H1 (cell line): ENCODE measurements around the gene HERC5.

Source experiments
- BACH1 ChIP-seq: IDR thresholded peaks from 2 replicates; pipeline ENCODE4 v1.6.1; 2012; ENCODE audit warnings: low read length, improper control_type of control experiment
- BRCA1 ChIP-seq: IDR thresholded peaks from 2 replicates; pipeline ENCODE4 v1.6.1; 2012; ENCODE audit warnings: low read depth, low read length, improper control_type of control experiment
- CEBPB ChIP-seq: IDR thresholded peaks from 2 replicates; pipeline ENCODE4 v1.6.1; 2012; ENCODE audit warnings: low read depth, low read length
- EZH2 ChIP-seq: fragments of 200-600 bp; sonication (generic); IDR thresholded peaks from 2 replicates; pipeline ENCODE4 v1.7.1; 2012; ENCODE audit warnings: low read depth, mild to moderate bottlenecking, moderate library complexity, low read length, inconsistent platforms; ENCODE audit not compliant: severe bottlenecking
- HDAC6 ChIP-seq: IDR thresholded peaks from one replicate; pipeline ENCODE4 v1.7.1; 2012; ENCODE audit warnings: low read depth, mild to moderate bottlenecking, inconsistent platforms, low read length, moderate library complexity
- POLR2A ChIP-seq, 2 experiments: IDR thresholded peaks; 1 replicate in 1 of 2; 2 replicates in 1 of 2; pipeline ENCODE4 v1.6.1; 2011; ENCODE audit warnings: low read depth in 2 of 2, low read length in 2 of 2, mild to moderate bottlenecking in 2 of 2; ENCODE audit errors: control extremely low read depth in 1 of 2
- RAD21 ChIP-seq, 2 experiments: IDR thresholded peaks in 1 of 2; conservative IDR thresholded peaks in 1 of 2; 2 replicates each; pipeline ENCODE4 v1.6.1; 2011; ENCODE audit warnings: low read depth in 2 of 2, low read length in 2 of 2, improper control_type of control experiment in 1 of 2, inconsistent platforms in 1 of 2, mild to moderate bottlenecking in 1 of 2, moderate library complexity in 1 of 2
- TF ChIP-seq, protein P1 (sequence below), 3 experiments: IDR thresholded peaks; 1 replicate in 2 of 3; 2 replicates in 1 of 3; pipeline versions ENCODE4 v1.5.1 to v1.6.1; 2011; ENCODE audit warnings: low read length in 3 of 3, mild to moderate bottlenecking in 3 of 3, inconsistent platforms in 2 of 3, low read depth in 1 of 3, moderate library complexity in 1 of 3; ENCODE audit not compliant: insufficient read depth in 1 of 3; ENCODE audit errors: control extremely low read depth in 1 of 3

DNA sequence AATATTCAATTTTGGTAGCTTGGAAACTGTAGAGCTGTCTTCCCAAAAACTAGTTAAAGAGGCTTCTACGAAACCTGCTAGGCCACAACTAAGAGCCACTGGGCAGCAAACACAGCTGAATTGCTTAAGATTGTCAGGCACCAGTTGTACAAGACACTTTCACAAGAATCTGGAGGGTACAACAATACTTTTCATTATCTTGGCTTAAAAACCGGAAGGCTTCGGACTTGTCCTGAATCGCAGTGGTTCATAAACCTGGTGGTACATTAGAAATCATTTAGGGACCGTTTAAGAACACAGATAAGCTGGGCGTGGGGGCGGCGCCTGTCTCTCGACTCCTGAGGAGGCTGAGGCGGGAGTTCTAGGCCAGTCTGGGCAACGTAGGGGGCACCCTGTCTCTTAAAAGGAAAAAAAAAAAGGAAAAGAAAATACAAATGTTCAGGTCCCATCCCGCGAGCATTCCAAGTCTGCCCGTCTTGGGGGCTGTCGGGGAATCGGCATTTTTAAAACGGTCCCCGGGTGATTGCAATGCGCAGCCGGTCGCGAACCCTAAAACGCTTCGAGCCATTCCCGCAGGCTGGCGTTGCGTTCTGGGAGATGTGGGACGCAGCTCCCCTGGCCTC, 65.9 kb downstream of the HERC5 start:
- no peak for TF ChIP-seq BRCA1
- TF ChIP-seq, protein P1, sequence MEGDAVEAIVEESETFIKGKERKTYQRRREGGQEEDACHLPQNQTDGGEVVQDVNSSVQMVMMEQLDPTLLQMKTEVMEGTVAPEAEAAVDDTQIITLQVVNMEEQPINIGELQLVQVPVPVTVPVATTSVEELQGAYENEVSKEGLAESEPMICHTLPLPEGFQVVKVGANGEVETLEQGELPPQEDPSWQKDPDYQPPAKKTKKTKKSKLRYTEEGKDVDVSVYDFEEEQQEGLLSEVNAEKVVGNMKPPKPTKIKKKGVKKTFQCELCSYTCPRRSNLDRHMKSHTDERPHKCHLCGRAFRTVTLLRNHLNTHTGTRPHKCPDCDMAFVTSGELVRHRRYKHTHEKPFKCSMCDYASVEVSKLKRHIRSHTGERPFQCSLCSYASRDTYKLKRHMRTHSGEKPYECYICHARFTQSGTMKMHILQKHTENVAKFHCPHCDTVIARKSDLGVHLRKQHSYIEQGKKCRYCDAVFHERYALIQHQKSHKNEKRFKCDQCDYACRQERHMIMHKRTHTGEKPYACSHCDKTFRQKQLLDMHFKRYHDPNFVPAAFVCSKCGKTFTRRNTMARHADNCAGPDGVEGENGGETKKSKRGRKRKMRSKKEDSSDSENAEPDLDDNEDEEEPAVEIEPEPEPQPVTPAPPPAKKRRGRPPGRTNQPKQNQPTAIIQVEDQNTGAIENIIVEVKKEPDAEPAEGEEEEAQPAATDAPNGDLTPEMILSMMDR (IDR thresholded peaks at IDR 0.05; ENCODE audit: control extremely low read depth in 1 of 3, insufficient read depth in 1 of 3, low read depth in 1 of 3, low read length in 3 of 3), result no peak
- TF ChIP-seq HDAC6, result no peak
- TF ChIP-seq RAD21 (IDR thresholded peaks at IDR 0.05 in 1 of 2, conservative IDR thresholded peaks at IDR 0.05 in 1 of 2; ENCODE audit: low read depth in 2 of 2, low read length in 2 of 2), result no peak
- no peak for TF ChIP-seq BACH1
- no peak for TF ChIP-seq EZH2
- no peak for TF ChIP-seq CEBPB
- TF ChIP-seq POLR2A (IDR thresholded peaks at IDR 0.05; ENCODE audit: control extremely low read depth in 1 of 2, low read depth in 2 of 2, low read length in 2 of 2), result no peak
